HG02870 (cell line): ENCODE data around the gene ACOT7.

Experiments
- ATAC-seq: cut with Tn5 transposase; IDR thresholded peaks from one replicate; pipeline ENCODE4 v1.9.1; 2021; ENCODE audit warnings: mild to moderate bottlenecking, moderate library complexity; ENCODE audit not compliant: unreplicated experiment

The ACOT7 gene

GRCh38 chr1:6424619-6425593 is 31.3 kb upstream of the ACOT7 start, which contains the start of gene ESPN:
ESPN (plus strand) TSS chr1:6424776; CDS start chr1:6424956, 180 bp downstream.
- no peak for ATAC-seq

DNA sequence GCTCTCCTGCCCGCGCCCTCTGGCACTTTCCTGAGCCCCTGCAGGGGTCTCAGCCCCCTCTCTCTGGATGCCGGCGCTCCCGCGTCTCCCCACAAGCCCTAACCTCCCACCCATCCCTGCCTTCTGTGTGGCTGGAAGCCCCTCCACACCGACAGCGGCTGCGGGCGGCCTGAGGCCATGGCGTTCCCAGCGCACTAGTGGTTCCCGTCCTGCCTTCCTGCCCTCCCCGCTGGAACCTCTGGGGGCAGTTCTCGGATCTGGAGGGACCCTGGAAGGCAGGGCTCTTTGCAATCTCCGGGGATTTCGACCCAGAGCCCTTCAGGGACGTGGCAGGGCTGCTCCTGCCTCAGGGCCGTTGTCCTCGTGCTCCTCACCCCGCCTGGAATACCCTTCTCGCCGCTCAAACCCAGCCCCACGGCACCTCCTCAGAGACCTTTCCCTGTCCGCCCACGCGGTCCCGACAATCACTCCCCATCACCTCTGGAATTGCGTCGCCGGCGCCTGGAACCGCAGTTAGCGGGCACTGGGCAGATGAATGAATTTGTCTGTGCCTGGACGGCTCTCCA is 30.5 kb upstream of the ACOT7 start:
- no peak for ATAC-seq

DNA sequence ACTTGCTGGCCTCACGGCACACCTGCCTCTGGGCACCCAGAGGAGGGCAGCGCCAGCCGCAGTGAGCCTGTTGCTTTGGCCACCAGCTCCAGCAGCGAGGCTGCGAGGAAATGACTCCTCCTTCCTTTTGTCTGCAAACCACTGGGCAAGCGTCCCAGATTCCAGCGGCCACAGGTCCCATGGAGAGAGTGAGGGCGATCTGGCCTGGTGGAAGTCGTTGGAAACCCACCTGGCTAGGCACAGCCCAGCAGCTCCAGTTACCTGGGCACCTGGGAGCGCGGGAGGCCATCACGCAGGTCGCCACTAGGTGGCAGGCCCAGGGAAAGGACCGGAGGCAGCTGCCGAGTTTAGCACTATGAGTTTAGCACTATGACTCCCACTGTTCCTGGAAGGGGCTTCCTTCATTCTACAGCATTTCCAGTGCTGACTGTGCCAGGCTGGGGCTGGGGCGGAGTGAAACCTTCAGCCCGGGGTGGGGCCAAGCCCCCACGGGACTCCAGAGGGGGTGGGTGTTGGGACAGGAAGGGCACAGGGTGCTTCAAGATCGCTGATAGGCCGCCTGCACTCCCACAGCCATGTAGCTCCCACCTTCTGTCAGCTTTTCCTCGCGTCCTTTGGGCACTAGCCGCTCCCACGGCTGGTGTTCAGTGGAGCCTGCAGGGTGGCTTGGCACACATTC is 29.9 kb upstream of the ACOT7 start:
- ATAC-seq, result no peak

DNA sequence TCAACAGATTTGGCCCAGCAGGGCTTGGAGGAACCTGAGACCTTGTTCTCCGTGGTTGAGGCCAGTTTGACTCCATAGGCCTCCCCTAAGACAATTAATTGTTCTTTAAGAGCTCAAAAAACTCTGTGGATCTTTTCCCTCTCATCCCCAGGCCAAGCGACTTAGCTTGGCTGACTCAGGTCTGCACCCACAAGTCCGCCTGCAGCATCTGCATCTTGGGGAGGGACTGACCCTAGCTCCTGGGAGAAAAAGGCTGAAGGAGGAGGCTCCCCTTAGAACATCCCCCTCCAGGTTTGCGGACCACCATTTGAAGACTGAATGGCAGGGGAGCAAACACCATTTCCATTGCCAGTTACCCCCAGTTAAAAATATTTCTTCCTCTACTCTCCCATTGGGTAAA is 27.7 kb upstream of the ACOT7 start:
- ATAC-seq, result no peak

DNA sequence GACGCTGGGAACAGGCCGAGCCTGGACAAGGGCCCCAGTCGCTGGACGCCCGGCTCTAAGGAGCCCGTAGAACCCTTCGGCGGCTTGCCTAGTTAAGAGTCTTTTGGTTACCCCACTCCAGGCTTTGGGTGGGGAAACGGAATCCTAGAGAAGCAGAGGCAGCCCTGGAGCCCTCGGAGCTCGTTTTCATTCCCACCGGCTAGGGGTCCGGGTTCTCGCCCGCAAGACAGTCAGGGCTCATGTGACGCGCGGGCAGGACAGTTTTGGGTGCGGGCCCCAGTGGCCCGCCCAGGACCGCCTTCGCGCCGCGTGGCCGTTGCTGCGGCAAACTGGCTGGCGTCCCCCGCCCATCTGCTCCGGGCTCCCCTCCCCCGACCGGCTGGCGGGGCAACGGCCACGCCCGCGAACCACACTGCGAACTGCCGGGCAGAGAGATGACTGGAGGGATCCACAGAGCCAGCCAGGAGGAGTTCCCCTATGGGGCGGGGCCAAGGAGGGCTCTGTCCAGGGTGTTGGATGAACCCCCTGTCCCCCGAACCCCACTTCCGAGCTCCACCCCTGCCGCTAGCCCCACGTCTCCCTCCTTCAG is 27.0 kb upstream of the ACOT7 start:
- ATAC-seq, result no peak

DNA sequence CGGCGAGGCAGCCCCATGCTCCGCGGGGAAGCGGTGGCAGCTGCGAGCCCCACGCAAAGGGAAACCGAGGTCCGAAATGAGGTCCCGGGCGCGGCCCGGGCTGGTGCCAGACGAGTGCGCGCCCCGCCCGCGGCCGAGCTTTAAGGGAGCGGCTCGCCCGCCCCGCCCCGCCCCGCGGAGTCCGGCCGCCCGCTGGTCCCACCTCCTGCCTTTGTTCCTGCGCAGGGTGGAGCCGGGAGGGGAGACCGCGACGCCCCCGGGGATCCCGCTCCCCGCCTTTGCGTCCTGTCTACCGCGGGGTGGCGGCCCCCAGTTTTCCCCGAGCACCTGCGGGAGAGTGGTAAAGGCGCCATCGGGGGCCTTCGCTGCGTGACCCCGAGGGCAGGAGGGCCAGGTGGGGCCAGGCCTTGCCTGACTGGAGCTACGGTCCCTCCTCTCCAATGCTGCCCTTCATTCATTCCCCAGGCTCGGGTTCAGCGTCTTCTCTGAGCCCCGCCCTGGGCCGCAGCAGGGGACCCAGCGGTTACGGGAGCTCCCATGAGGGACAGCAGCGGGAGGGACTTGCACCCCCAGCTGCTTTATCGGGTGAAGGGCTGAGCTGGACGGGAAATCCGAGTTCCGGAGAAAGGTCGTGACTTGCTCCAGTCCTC is 26.4 kb upstream of the ACOT7 start, which contains the start of gene HES2:
HES2 (minus strand) TSS at position 116 of the 650 bp plus-strand sequence; CDS start at position 17, 99 bp downstream.
- ATAC-seq, result no peak

GRCh38 chr1:6419397-6419803 is 25.8 kb upstream of the ACOT7 start:
- ATAC-seq, result no peak

DNA sequence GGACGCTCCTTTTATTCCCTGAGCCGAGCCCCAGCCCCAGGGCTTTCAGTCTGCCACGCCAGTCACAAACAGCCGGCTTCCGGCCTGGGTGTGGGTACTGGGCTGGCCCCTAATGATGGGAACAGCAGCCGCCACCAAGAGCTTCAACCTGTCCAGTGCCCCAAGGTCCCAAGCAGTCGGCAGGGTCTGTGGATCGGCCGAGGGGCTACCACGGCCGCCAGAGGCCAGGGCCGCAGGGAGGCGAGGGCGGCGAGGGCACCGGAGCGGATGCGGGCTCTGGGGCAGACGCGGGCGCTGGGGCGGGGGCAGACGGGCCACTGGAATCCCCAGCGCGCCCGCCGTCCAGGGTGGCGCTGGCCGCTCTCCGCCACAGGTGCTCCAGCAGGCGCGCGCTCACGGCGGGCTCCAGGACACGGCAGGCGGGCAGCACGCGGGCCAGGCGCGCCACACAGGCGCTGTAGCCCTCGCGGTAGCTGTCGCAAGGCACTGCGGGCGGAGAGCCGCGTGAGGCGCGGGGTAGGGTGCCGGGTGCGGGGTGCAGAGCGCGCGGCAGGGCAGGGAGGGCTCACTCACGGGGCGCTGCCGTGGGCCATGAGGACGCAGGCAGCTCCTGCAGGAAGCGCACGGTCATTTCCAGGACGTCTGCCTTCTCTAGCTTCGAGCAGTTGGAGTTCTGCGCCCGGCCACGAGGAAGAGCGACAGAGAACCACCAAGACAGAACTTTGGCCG is 25.3 kb upstream of the ACOT7 start:
- ATAC-seq, result no peak

- ATAC-seq, result no peak
Measured at GRCh38 chr1:6417961-6418667, 24.5 kb upstream of the ACOT7 start.

DNA sequence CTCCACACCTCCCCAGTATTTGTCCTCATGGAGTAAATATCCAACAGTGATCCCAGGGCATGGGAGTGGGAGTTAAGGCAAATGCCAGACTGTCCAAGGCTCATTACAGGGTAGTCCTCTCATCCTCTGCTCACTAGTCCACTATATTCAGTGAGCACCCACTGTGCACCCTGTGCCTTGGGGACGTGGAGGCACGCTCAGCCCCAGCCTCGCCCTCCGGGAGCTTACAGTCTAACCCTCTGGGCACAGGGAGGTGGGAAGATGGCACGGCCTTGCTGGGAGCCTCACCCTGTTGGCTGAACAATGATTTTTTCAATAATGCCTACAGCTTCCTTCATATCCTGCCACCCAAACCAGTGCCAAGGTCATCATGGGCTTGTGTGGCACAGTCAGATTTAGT is 23.3 kb upstream of the ACOT7 start:
- ATAC-seq, result no peak

- ATAC-seq, result no peak
Measured at GRCh38 chr1:6416295-6416656, 22.7 kb upstream of the ACOT7 start.

DNA sequence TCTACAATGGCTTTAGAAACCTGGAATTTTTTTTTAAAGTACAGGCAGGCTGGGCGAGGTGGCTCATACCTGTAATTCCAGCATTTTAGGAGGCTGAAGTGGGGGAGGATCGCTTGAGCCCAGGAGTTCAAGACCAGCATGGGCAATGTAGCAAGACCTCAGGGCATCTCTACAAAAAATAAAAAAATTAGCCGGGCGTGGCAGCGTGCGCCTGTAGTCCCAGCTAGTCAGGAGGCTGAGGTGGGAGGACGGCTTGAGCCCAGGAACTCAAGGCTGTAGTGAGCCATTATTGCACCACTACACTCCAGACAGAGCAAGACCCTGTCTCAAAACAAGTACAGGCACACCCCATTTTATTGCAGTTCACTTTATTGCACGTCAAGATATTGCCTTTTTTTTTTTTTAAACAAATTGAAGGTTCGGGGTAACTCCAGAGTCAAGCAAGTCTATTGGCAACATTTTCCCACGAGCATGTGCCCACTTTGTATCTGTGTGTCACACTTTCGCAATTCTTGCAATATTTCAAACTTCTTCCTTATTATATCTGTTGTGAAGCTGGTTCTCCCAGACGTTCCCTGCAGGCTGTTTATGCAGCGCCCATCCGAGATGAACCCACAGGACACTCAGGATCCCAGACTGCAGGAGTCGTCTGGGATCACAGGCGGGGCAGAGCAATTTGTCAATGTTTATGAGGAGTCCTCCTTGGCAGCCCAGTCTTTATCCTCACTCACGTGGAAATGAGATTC is 21.5 kb upstream of the ACOT7 start:
- no peak for ATAC-seq

DNA sequence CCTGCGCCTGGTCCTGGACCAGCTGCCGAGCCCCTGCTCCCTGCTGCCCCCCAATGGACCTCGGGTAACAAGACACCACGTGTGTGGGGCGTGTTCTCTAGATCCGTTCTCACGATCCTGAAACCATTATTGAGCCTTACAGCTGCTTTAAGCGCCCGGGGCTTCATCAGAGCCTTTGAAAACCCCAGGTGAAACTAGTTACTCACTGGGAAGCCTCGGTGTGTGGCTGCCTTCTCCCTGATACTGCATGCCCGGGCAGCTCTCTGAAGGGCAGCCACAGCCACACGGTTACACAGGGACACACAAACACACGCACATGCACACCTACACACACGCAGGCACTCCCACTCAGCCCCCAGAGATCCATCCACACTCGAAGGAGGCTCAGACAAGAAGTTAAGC is 20.9 kb upstream of the ACOT7 start:
- peak; percentile 85 for ATAC-seq

- no peak for ATAC-seq
Measured at GRCh38 chr1:6412896-6413295, 19.3 kb upstream of the ACOT7 start.

- ATAC-seq, result no peak
Measured at GRCh38 chr1:6410248-6410893, 16.8 kb upstream of the ACOT7 start.

DNA sequence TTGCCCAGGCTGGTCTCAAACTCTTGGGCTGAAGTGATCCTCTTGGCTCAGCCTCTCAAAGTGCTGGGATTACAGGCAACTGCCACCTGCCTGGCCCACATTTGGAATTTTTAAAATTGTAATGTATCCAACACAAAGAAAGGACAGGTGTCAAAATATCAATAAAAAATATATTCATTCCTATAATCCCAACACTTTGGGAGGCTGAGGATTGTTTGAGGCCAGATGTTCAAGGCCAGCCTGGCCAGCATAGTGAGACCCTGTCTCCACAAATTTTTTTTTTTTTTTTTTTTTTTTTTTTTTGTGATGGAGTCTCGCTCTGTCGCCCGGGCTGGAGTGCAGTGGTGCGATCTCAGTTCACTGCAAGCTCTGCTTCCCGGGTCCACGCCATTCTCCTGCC is 16.2 kb upstream of the ACOT7 start:
- no peak for ATAC-seq

GRCh38 chr1:6409053-6409452 is 15.5 kb upstream of the ACOT7 start:
- ATAC-seq, result no peak

- ATAC-seq, result no peak
Measured at GRCh38 chr1:6408023-6408422, 14.5 kb upstream of the ACOT7 start.
